ENCODE data around the gene ADORA3. TPM values are rescaled to one million over a fixed set of nuclear protein-coding genes. Genes with fewer than 3 reads are reported as not detected.

Gene ADORA3
- total RNA-seq, 2 experiments from 2014 or later: 0.18 TPM

- POLR2A ChIA-PET: interaction anchor here (0.8 to 2.5 kb wide), 12 partner anchors 10 to 197 kb away, joined by 3 to 28 read pairs (median 4); partner anchors contain the start of gene RAP1A
- no peak for DNase-seq
- Mint-ChIP-seq H3K27me3 (peaks cover 2% of the 10 kb centered on the region), H3K9me3 (no peaks in the 10 kb centered on the region), H3K27ac (no peak overlapping the region), H3K4me1 (peaks cover 31% of the 10 kb centered on the region), H3K4me3 (no peak overlapping the region), H3K36me3 (ENCODE audit: low read depth) (no peaks in the 10 kb centered on the region)
- CTCF ChIA-PET: interaction anchor here (0.6 to 4.6 kb wide), 11 partner anchors 9 to 230 kb away, joined by 3 to 32 read pairs (median 4); no protein-coding TSS in a partner anchor
Observed at GRCh38 chr1:111517469-111518225, 14.2 kb upstream of the ADORA3 start.

- H3K4me3 Mint-ChIP-seq: no peak overlapping the region
- H3K36me3 Mint-ChIP-seq (ENCODE audit: low read depth): no peaks in the 10 kb centered on the region
- peaks cover 31% of the 10 kb centered on the region for H3K4me1 Mint-ChIP-seq
- no peaks in the 10 kb centered on the region for H3K9me3 Mint-ChIP-seq
- POLR2A ChIA-PET: interaction anchor here (0.7 to 2.5 kb wide), 6 partner anchors 8 to 159 kb away, joined by 3 to 28 read pairs (median 5); no protein-coding TSS in a partner anchor
- no peak for DNase-seq
- no peaks in the 10 kb centered on the region for H3K27me3 Mint-ChIP-seq
- CTCF ChIA-PET: interaction anchor here (1.1 to 4.6 kb wide), 6 partner anchors 8 to 87 kb away, joined by 3 to 32 read pairs (median 4); no protein-coding TSS in a partner anchor
- H3K27ac Mint-ChIP-seq: no peak overlapping the region
Observed at GRCh38 chr1:111516005-111516535, 12.6 kb upstream of the ADORA3 start.

GRCh38 chr1:111515291-111516004, 12.0 kb upstream of the ADORA3 start:
- no peaks in the 10 kb centered on the region for H3K9me3 Mint-ChIP-seq
- H3K27ac Mint-ChIP-seq: no peak overlapping the region
- H3K4me3 Mint-ChIP-seq: no peak overlapping the region
- no peaks in the 10 kb centered on the region for H3K36me3 Mint-ChIP-seq (ENCODE audit: low read depth)
- no peak for DNase-seq
- no peaks in the 10 kb centered on the region for H3K27me3 Mint-ChIP-seq
- CTCF ChIA-PET: interaction anchor here (1.4 to 4.6 kb wide), 3 partner anchors 7 to 88 kb away, joined by 3 to 32 read pairs (median 9); no protein-coding TSS in a partner anchor
- POLR2A ChIA-PET: interaction anchor here (0.8 to 1.0 kb wide), 2 partner anchors 8 to 94 kb away, joined by 3 read pairs; no protein-coding TSS in a partner anchor
- H3K4me1 Mint-ChIP-seq: peaks cover 31% of the 10 kb centered on the region

GRCh38 chr1:111513410-111514020, 10.1 kb upstream of the ADORA3 start:
- Mint-ChIP-seq H3K27ac (no peak overlapping the region), H3K4me1 (peaks cover 34% of the 10 kb centered on the region), H3K9me3 (no peaks in the 10 kb centered on the region), H3K27me3 (no peaks in the 10 kb centered on the region), H3K4me3 (no peak overlapping the region), H3K36me3 (ENCODE audit: low read depth) (no peaks in the 10 kb centered on the region)
- ChIA-PET POLR2A (no interaction called here), CTCF (no interaction called here)
- no peak for DNase-seq

- H3K27me3 Mint-ChIP-seq: no peaks in the 10 kb centered on the region
- POLR2A ChIA-PET: interaction anchor here (2.7 kb wide), 1 partner anchor 81 kb away, joined by 11 read pairs; no protein-coding TSS in a partner anchor
Observed at GRCh38 chr1:111512931-111513330, 9.5 kb upstream of the ADORA3 start.

GRCh38 chr1:111512132-111512889, 8.9 kb upstream of the ADORA3 start:
- H3K27me3 Mint-ChIP-seq: no peaks in the 10 kb centered on the region
- DNase-seq: no peak
- H3K27ac Mint-ChIP-seq: no peak overlapping the region
- no peak overlapping the region for H3K4me3 Mint-ChIP-seq
- H3K9me3 Mint-ChIP-seq: no peaks in the 10 kb centered on the region
- ChIA-PET POLR2A (interaction anchor here (0.6 to 2.7 kb wide), 4 partner anchors 81 to 812 kb away, joined by 3 to 11 read pairs (median 4); partner anchors contain the start of gene DDX20), CTCF (interaction anchor here (1.0 kb wide), 1 partner anchor 257 kb away, joined by 3 read pairs; no protein-coding TSS in a partner anchor)
- H3K36me3 Mint-ChIP-seq (ENCODE audit: low read depth): no peaks in the 10 kb centered on the region
- peaks cover 39% of the 10 kb centered on the region for H3K4me1 Mint-ChIP-seq

More at GRCh38 chr1:111512931-111513330, 9.5 kb upstream of the ADORA3 start:
- Mint-ChIP-seq H3K9me3 (no peaks in the 10 kb centered on the region), H3K36me3 (ENCODE audit: low read depth) (no peaks in the 10 kb centered on the region), H3K4me1 (peaks cover 39% of the 10 kb centered on the region), H3K27ac (no peak overlapping the region), H3K4me3 (no peak overlapping the region)
- DNase-seq: no peak
- CTCF ChIA-PET: no interaction called here

GRCh38 chr1:111511370-111511769, 7.9 kb upstream of the ADORA3 start:
- Mint-ChIP-seq H3K4me1 (peaks cover 35% of the 10 kb centered on the region), H3K36me3 (ENCODE audit: low read depth) (no peaks in the 10 kb centered on the region), H3K4me3 (no peak overlapping the region), H3K27ac (no peak overlapping the region), H3K9me3 (no peaks in the 10 kb centered on the region), H3K27me3 (no peaks in the 10 kb centered on the region)
- no peak for DNase-seq
- CTCF ChIA-PET: interaction anchor here (0.6 to 1.1 kb wide), 3 partner anchors 105 to 258 kb away, joined by 3 read pairs; no protein-coding TSS in a partner anchor
- POLR2A ChIA-PET: interaction anchor here (0.6 to 2.7 kb wide), 4 partner anchors 37 to 244 kb away, joined by 3 to 11 read pairs (median 4); partner anchors contain the start of genes C1orf162 and DDX20

GRCh38 chr1:111509997-111510375, 6.6 kb upstream of the ADORA3 start:
- H3K27ac Mint-ChIP-seq: no peak overlapping the region

GRCh38 chr1:111507411-111508201, 4.2 kb upstream of the ADORA3 start:
- H3K9me3 Mint-ChIP-seq: no peaks in the 10 kb centered on the region
- H3K4me1 Mint-ChIP-seq: peaks cover 56% of the 10 kb centered on the region

More at GRCh38 chr1:111509997-111510375, 6.6 kb upstream of the ADORA3 start:
- no peaks in the 10 kb centered on the region for H3K27me3 Mint-ChIP-seq
- no peaks in the 10 kb centered on the region for H3K36me3 Mint-ChIP-seq (ENCODE audit: low read depth)
- no peaks in the 10 kb centered on the region for H3K9me3 Mint-ChIP-seq
- DNase-seq: no peak
- CTCF ChIA-PET: interaction anchor here (1.4 to 5.3 kb wide), 5 partner anchors 11 to 204 kb away, joined by 3 to 90 read pairs (median 62); partner anchors contain the start of genes C1orf162 and RAP1A
- H3K4me1 Mint-ChIP-seq: peaks cover 39% of the 10 kb centered on the region
- POLR2A ChIA-PET: interaction anchor here (3.2 to 4.3 kb wide), 3 partner anchors 82 to 238 kb away, joined by 18 to 128 read pairs (median 124); no protein-coding TSS in a partner anchor
- no peak overlapping the region for H3K4me3 Mint-ChIP-seq

GRCh38 chr1:111506561-111506960, 3.1 kb upstream of the ADORA3 start:
- no peaks in the 10 kb centered on the region for H3K27me3 Mint-ChIP-seq
- ChIA-PET CTCF (interaction anchor here (0.9 to 5.3 kb wide), 26 partner anchors 9 to 287 kb away, joined by 3 to 90 read pairs (median 28); partner anchors contain the start of genes ATP5PB, C1orf162, DDX20 and INKA2), POLR2A (interaction anchor here (0.9 to 6.9 kb wide), 23 partner anchors 8 to 634 kb away, joined by 3 to 175 read pairs (median 18); partner anchors contain the start of genes ATP5PB, C1orf162, CD53 and DDX20)
- no peaks in the 10 kb centered on the region for H3K36me3 Mint-ChIP-seq (ENCODE audit: low read depth)
- H3K4me1 Mint-ChIP-seq: peaks cover 59% of the 10 kb centered on the region
- peak overlapping the region; percentile 63 for H3K27ac Mint-ChIP-seq
- no peak for DNase-seq
- H3K9me3 Mint-ChIP-seq: no peaks in the 10 kb centered on the region
- no peak overlapping the region for H3K4me3 Mint-ChIP-seq

More at GRCh38 chr1:111507411-111508201, 4.2 kb upstream of the ADORA3 start:
- POLR2A ChIA-PET: interaction anchor here (0.6 to 6.9 kb wide), 54 partner anchors 8 to 635 kb away, joined by 3 to 175 read pairs (median 5); partner anchors contain the start of genes ATP5PB, C1orf162, CD53 and DDX20
- H3K27me3 Mint-ChIP-seq: no peaks in the 10 kb centered on the region
- H3K36me3 Mint-ChIP-seq (ENCODE audit: low read depth): no peaks in the 10 kb centered on the region
- DNase-seq: peak; percentile 86
- CTCF ChIA-PET: interaction anchor here (0.6 to 5.3 kb wide), 74 partner anchors 10 to 367 kb away, joined by 3 to 90 read pairs (median 6); partner anchors contain the start of genes ATP5PB, C1orf162, DDX20 and INKA2
- peak overlapping the region; percentile 89 for H3K27ac Mint-ChIP-seq
- H3K4me3 Mint-ChIP-seq: peak overlapping the region; percentile 65

All from activated CD4-positive, alpha-beta memory T cell treated with anti-CD3 and anti-CD28 coated beads, Interleukin-2, amount 10 ng/mL, durations not matched to agents 7 days and 5 days (primary cell).